GM19452 (cell line): Measurements from ENCODE around the gene COX4I1.

ENCODE experiments used
- ATAC-seq: cut with Tn5 transposase; IDR thresholded peaks from one replicate; pipeline ENCODE4 v1.9.1; 2021; ENCODE audit not compliant: unreplicated experiment

The COX4I1 gene

DNA sequence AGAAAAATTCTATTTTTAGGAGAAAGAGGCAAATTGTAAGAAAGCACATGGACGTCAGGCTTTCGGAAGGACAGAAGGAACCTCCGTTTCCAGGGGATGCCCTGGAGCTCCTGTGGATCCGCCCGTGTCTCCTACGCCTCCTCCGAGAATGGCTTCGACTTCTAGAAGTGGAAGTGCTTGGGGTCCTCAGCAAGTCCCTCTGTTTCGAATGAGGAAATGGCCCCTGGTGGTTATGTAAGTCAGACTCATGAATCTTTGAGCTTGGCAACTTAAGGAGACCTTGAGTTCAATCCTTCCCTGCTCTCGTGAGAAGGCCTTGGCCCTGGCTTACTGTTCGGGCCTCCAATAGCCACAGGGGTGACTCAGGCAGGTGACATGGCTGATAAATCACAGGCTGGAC is 38.9 kb downstream of the COX4I1 start:
- no peak for ATAC-seq

DNA sequence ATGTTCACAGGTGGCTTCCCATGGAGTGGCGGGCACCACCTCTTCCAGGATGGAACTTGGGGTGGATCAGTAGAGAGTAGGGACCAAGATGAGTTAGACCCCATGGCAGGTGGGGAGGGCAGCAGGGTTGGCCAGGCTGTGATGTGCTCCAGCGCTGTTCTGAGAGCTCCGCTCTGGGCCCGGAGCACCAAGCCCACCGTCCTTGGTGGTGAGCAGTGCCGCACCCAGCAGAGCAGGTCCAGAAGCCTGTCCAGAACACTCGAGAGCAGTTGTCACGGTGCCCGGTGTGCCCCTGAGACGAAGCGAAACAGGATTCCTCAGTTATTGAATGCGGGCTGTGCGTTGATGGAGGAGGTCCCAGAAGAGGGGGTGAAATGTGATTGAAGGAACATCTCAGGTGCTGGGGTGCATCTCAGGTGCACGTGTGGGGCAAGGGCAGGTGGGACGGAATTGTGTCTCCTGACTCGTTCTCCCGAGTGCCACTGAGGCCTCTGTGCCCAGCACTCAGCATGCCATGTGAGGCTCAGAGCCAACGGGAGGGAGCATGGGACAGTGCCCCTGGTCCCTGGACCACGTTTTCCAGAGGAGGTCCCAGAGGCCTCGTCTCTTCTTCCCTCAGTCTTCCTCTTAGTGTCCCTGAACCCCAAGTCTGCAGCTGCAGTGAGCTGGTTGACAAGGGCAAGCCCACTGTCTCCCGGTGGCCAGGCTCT is 39.5 kb downstream of the COX4I1 start:
- ATAC-seq: no peak

DNA sequence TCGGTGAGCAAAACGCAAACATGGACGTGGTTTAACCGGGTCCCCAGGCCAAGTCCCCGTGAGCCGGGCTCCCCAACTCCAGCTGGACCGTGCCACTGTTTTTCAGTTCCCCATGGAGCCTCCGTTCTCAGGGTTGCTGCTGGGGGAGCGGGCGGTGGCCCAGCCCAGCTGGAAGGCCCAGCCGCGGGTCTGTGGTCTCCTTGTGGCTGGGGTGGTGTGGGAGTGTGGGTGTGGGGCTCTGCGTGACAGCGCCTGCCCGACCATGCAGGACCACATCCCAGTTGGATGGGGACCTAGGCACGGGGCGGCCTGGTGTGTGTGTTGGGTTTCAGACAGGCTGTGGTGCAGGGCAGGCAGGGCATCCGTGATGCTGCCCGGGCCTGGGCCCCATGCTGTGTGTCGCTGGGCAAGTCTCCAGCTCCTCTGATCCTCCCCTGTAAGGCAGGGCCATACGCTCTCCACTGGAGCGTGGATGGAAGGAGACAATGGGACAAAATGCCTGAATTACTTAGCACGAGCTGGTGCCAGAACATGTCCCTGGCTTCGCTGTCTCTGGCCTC is 40.3 kb downstream of the COX4I1 start:
- ATAC-seq: no peak

DNA sequence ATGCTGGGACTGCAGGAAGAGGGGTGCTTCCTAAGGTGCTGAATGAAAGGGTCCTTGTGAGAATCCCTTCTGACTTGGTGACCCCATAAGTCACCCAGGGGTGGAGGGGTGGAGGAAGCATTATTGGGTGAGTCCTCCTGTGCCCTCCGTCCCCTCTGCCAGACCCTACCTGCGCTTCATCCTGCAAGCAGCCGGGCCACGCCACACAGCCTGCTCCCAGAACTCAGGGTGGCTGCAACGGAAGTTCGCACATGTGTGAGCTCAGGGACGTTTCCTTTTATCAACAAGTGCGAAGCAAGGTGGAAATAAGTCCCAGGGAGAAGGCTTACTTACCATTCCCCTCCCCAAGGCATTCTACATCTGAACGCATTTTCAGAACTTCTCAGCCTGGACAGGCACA is 40.9 kb downstream of the COX4I1 start:
- ATAC-seq: no peak

DNA sequence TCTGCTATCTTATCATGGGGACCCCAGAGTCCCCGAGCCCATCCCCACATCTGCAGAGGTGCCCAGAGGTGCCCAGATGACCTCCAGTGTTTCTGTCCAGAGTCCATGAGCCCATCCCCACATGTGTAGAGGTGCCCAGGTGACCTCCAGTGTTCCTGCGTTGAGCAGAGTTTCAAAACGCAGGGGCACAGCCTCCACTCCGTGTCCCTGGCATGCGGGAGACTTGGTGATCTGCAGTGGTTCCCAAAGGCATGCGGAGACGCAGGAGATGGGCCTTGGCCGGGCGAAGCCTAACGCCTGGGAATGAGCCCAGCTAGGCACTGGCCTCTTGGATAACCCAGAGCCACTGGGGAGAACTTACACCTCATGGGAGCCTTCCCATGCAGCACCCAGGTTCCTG is 41.3 kb downstream of the COX4I1 start:
- no peak for ATAC-seq

DNA sequence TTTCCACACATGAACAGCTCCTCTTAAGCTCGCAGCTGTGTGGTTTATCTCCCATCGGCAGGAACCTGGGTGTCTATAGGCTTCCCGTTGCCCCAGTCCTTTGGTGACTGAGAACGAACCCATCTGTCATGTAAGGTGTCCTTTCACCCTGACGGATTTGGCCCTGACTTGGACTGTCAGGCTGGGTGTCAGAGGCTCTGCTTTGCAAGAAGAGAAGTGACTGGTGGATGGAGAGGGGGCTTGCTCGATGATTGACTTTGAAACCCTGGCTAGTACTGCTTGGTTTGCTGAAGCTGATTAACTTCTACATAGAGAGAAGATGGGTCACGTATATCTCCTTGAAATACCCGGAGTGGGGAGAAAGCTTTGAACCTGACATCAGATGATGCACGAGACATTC is 42.9 kb downstream of the COX4I1 start:
- no peak for ATAC-seq

DNA sequence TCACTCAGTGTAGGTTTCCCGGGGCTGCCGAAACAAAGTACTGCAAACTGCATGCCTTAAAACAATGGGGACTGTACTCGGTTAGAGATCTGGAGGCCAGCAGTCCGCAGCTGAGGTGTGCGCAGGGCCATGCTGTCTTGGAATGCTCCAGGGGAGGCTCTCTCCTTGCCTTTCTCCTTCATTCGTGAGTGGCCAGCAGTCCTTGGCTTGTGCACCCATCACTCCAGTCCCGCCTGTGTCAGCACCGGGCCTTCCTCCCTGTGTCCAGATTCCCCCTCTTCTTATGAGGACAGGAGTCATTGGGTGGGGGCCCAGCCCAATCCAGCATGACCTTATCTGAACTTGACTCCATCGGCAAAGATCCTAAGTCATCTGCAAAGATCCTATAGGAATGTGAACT is 43.4 kb downstream of the COX4I1 start:
- ATAC-seq: no peak

DNA sequence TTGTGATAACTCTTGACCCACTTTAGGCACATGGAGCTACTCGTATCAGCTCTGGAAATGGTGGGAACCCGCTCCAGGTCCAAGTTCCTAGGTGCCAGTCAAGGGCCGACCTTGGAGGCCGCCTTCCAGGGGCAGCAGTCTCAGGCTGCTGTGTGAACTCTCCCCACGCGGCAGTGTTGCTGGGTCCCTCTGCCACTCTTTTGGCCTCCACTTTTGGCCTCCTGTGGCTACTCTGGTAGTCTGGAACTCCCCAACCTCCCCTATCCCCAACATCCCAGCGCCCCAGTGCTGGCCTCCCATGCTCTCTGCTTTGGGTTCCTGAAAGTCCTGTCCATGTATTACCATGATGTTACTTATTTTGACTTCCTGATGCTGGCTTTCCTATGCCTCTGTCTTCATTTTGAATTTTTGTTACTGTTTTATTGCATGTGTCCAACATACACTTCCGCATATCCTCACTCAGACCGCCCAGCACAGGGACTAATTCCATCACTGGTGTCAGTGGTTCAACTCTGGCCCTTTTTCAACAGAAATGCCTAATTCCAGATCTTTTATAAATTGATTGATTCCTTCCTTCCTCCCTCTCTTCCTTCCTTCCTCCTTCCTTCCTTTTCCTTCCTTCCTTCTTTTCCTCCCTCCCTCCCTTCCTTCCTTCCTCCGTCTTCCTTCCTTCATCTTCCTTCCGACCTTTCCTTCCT is 44.1 kb downstream of the COX4I1 start:
- ATAC-seq: no peak

DNA sequence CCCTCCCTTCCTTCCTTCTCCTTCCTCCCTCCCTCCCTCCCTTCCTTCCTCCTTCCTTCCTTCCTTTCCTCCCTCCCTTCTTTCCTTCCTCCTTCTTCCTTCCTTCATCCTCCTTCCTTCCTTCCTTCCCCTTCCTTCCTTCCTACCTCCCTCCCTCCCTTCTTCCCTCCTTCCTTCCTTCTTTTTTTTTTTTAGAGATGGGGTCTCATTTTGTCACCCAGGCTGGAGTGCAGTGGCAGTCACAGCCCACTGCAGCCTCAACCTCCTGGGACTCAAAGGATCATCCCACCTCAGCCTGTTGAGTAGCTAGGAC is 44.6 kb downstream of the COX4I1 start:
- no peak for ATAC-seq

DNA sequence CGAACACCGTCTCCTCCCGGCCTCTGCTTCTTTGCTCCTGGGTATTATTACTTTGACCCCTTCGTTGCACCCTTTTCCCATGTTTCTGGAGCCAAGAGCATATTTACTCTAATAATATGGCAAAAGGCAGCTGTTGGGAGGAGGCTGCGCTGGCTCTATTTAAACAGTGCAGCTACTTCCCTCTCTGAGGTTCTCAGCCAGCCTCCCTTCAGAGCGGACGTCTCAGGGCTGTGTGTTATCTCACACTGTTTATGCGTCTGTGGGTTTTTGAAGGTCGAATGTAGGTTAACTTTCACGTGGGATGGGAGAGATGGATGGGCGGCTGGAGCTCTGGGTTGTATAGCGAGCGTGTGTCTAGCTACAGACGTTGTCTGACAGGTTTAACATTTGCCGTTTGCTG is 45.3 kb downstream of the COX4I1 start:
- ATAC-seq: no peak

DNA sequence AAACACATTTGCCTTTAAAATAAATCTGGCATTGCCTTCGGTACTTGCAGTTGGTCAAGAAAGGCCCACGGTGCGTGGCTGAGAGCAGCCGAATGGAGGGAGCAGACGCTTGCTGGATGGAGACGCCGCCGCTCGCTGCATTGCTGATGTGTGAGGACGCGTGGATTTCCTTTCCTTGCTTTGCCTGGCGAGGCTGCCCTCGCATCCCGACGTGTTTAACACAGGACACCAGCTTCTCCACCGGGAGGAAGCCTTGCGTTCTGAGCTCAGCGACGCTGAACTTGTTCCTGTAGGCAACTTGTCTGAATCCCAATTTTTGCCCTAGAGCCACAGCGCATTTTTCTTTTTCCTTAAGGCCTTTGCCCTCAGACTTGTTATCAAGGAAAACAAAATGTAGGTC is 45.8 kb downstream of the COX4I1 start:
- no peak for ATAC-seq

DNA sequence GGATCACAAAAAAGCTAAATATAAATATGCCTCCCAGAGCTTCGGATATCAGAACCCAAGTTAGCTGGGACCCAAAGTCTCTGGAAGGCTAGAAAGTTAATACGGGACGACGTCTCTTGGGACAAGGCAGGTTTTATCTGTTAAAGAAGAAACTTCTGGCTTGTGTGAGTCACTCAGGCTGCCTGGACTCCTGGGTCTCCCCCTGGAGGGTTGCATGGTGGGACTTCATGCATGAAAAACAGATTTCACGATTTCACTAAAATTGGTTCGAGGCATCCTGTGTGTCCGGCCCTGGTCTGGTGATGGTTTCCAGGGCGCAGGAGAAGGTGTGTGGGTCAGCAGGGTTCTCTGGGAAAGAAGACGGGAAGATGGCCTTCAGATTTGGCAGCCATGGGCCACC is 47.0 kb downstream of the COX4I1 start:
- no peak for ATAC-seq

DNA sequence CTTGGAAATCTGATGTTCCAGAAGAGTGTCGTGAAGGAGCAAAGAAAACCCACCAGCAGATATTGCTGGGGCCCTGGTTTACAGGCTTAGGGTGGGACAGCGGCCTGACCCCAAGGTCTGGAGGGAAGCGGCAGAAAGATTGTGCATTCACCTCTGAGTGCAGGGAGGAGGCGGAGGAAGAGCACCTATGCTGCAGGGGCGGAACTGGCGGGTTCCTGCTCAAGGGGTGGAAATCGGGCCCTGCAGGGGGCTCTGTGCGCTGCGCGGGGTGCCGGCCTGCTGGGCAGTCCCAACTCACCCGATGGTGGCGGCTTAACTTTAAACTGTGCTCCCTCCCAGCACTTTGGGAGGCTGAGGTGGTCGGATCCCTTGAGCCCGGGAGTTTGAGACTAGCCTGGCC is 47.5 kb downstream of the COX4I1 start:
- no peak for ATAC-seq

DNA sequence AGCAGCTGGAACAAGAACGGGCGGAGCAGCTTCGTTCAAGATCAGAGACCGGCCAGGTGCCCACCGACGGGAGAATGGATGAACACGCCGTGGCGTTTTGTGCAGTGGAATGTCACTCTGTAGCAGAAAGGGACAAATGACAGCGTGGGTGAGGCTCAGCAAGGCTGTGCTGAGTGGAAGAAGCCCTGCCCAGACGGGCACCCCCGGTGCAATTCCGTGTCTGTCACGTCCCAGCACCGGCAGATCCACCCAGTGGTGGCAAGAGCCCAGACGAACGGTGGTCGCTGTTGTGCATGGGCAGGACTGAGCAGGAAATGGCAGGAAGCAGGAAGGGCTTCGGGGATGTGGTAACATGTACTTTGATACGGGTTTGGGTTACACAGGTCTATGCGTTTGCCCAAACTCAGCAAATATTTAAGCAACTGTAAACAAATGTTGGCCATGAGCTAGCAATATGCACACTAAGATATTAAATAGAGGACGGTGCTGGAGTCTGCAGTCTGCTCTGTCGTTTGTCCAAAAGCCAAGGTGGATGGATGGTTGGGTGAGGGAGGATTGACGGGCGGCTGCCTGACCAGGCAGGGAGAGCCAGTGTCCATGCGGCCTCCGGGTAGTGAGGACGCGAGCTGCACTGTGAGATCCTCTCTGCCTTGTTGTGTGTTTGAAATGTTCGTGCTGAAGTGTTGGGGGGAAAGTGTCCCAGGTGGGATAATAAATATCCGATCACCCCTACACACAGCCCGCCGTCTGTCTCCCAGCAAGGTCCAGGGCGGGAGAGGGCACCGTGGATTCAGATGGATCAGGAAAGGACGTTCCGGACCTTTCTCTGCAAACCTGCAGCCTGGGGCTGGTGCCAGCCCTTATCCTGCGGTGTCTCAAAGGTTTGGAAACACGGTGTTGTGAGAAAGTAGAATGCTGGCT is 48.4 kb downstream of the COX4I1 start:
- ATAC-seq: no peak

DNA sequence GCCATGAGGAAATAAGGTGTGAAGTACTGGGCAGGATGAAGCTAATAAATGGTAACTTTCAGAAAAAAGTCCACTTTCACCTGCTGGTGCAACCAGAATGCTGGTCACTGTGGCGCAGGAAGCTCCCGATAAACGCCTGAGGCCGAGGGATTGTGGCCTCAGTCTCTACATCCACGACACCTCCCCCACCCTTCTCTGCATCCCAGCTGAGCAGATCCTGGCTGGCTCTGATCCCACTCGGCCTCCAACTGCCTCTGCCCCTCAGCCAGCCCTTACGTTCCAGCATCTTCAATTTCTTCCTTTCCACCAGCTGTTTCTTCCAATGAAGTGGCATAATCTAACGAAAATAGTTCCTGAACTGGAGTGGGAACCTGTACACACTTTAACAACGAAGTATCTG is 49.5 kb downstream of the COX4I1 start:
- ATAC-seq: no peak

DNA sequence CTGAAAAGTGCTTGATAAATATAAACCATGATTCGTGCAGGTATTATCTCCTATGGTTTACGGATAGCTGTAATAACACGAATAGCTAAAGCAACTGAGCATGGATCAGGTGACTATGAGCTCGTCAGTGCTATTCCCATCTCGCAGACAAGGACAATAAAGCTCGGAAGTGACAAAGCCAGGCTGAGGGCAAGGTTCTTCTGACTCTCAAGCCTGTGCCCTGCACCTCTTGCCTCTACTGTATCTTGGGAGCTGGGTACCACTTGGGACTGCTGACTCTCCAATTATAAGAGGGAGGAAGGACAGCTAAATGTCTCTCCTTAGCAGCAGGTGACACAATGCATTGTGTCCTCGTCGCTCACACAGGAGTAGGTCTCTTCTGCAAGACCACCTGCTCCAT is 49.9 kb downstream of the COX4I1 start:
- no peak for ATAC-seq

DNA sequence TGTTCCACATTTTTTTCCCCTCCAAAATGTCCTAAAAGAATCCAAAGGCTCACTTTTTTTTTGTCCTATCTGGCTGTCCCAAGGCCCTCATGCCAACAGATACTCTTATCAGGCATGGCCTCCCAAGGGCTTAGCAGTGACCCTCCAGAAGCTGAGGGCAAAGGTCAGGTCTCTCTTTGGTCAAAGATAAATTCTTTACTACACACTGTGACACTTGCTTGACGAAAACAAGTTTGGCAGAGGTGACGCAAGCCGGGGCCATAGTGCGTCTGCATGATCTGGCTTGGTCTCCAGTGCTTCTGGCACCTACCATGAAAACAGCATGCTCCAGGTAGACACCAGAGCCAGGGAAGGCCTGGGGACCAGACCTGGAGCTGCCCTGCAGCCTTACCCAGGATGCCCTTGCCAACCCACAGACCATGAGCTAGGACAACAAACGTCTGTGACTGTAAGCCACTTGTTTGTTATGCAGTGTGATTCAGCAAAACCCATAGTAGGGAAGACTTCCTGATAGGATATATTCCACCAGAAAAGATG is 50.9 kb downstream of the COX4I1 start:
- ATAC-seq: no peak

DNA sequence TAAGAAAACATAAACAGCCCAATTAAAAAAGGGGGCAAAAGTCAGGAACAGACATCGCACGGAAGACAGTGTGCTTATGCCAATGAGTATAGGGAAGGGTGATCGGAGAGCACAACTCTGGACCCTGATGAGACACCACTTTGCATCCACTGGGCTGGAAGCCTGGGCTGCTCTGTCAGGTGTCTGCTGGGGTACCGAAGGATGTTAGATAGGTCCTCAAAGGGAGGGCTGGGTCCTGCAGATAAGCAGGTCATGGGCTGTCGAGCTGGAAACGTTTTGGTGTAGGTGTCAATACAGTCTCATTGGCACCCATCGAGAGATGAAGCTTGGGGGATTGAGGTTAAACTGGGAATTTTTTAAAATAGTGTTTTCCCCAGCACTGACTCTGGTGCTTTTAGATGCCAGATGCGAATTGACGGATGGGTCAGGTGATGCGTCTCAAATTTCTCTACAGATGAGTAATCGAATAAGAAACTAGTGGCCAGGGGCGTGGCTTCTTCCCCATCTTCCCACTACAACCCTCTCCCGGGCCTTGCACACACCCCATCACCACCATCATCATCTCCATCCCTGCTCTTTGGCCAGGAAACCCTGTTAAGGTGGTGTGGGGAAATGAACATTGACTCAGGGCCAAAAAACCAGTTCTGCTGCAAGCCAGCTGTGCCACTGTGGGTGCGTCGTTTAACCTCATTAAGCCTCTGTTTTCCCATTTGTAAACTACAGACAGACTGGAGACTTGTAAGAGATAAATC is 51.7 kb downstream of the COX4I1 start:
- no peak for ATAC-seq

DNA sequence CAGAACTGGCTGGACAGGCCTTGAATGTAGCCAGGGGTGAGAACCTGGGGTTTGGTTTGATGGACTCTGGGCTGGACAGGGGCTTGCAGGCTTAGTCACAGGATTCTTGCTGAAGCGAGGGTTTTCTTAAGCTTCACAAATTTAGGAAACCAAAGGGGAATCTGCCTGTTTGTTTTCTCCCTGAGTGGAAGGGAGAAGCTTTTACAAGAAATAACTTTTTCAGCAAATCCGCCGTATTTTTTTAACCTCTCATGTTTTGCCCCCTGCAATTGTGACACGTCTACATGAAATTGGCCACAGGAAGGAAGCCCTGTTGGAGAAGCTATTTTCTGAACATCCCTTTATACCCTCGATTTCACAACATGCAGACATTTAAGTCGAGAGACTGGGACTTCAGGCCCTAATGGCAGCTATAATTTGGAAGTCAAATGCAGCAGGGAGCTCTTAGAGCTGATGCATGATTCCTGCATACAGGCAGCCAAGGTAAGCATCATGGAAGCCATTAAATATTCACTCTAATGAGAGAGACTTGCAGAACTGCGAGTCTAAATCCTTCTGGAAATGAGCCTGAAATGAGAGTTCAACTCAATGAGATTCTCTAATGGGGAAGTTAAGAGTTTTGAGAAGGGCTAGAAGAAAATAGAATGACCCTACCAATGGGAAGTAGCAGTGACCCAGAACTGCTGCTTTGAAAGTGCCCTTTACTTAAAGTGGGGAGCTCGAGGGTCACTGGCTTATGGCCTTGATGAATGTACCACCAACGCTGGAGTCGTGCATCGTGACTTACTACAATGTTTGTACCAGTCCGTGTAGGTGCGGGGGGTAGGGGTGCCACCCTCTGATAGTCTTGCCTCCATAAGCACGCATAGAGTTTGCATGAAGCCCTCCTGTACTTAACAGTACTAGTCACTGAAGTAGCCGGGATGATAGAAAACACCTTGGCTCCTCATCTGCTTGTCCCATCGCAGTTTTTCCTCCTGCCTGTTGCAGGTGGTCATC is 54.4 kb downstream of the COX4I1 start:
- ATAC-seq: no peak

DNA sequence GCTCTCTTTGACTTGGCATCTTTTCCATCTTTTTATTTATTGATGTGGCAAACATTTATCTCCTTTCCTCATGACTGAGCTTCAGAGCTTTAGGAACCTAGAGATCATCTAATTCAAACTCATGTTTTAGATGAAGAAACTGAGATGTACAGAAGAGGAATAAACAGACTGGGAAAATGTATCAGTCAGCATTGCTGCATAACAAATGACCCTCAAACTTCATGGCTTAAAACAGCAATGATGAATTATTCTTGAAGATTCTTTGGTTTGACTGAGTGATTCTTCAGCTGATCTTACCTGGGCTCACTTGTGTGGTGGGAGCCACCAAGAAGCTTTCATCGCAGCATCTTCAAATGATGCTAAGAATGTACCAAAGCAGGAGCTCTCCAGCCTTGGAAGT is 55.4 kb downstream of the COX4I1 start:
- ATAC-seq: no peak
